ENCODE measurements around the gene CUL7. TPM values are rescaled to one million over a fixed set of nuclear protein-coding genes. Genes with fewer than 3 reads are reported as not detected.
A peak's percentile ranks its signal among the peaks of the same experiment; 100 is the strongest.

CUL7 gene
- total and polyA plus RNA-seq, 2 donors (not counting 1 experiment from before 2014, with no cell fraction given): 17.4 to 21.4 TPM

GRCh38 chr6:43013843-43014433, 39.7 kb downstream of the CUL7 start, which contains the start of the genes KLHDC3 and MEA1:
KLHDC3 (plus strand) TSS chr6:43014249; CDS start chr6:43017193, 2,944 bp downstream.
MEA1 (minus strand) TSS chr6:43013946; CDS start chr6:43013813, 133 bp downstream.
- H3K4me3 ChIP-seq (ENCODE audit: control extremely low read depth in 1 of 5, extremely low read depth in 1 of 5, insufficient read depth in 1 of 5, low read depth in 2 of 5, low read length in 4 of 5): peak within 1 kb of the TSS; percentile 61 to 79 (median 70)
- H3K4me1 Mint-ChIP-seq: peaks cover 50% of the 10 kb centered on the region

More at GRCh38 chr6:43013843-43014433, 39.7 kb downstream of the CUL7 start, which contains the start of the genes KLHDC3 and MEA1:
- H3K4me3 Mint-ChIP-seq: peak within 1 kb of the TSS; percentile 91
- no peak for TF ChIP-seq EZH2 (IDR thresholded peaks at IDR 0.05; ENCODE audit: borderline replicate concordance, insufficient read depth, low read depth, low read length, poor library complexity, severe bottlenecking)
- TF ChIP-seq, protein P1, sequence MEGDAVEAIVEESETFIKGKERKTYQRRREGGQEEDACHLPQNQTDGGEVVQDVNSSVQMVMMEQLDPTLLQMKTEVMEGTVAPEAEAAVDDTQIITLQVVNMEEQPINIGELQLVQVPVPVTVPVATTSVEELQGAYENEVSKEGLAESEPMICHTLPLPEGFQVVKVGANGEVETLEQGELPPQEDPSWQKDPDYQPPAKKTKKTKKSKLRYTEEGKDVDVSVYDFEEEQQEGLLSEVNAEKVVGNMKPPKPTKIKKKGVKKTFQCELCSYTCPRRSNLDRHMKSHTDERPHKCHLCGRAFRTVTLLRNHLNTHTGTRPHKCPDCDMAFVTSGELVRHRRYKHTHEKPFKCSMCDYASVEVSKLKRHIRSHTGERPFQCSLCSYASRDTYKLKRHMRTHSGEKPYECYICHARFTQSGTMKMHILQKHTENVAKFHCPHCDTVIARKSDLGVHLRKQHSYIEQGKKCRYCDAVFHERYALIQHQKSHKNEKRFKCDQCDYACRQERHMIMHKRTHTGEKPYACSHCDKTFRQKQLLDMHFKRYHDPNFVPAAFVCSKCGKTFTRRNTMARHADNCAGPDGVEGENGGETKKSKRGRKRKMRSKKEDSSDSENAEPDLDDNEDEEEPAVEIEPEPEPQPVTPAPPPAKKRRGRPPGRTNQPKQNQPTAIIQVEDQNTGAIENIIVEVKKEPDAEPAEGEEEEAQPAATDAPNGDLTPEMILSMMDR (IDR thresholded peaks at IDR 0.05): no peak
- H4K20me1 ChIP-seq (ENCODE audit: control insufficient read depth, insufficient read depth, low read length, poor library complexity, severe bottlenecking): peaks cover 40% of the 10 kb centered on the region
- H3K9me3 Mint-ChIP-seq (ENCODE audit: insufficient read depth): no peaks in the 10 kb centered on the region
- under 1% methylated on average over 51 of the region's 51 CpGs for WGBS (ENCODE audit: insufficient coverage)
- H3K36me3 ChIP-seq (replicated peaks in 1 of 2; ENCODE audit: control extremely low read depth in 1 of 2, control insufficient read depth in 1 of 2, extremely low read depth in 1 of 2, insufficient read depth in 2 of 2, low read length in 1 of 2): peaks cover 0 to 44% of the 10 kb centered on the region in 2 experiments
- H3K27ac ChIP-seq (ENCODE audit: low read length in 2 of 2): peak within 1 kb of the TSS; percentile 35 to 69
- peak within 1 kb of the TSS; percentile 89 for H3K4me2 ChIP-seq (replicated peaks; ENCODE audit: low read depth, low read length, poor library complexity, severe bottlenecking)
- H3K9me3 ChIP-seq (ENCODE audit: control extremely low read depth in 1 of 3, control insufficient read depth in 2 of 3, insufficient read depth in 1 of 3, low read length in 2 of 3): no peaks in the 10 kb centered on the region
- POLR2A ChIA-PET: interaction anchor here (0.6 to 2.5 kb wide), 12 partner anchors 9 to 1097 kb away, joined by 3 to 22 read pairs (median 6); partner anchors contain the start of genes CNPY3, CUL7, KLC4 and MRPL2
- peaks cover 20 to 23% of the 10 kb centered on the region in 2 donors for H3K4me1 ChIP-seq (ENCODE audit: control insufficient read depth in 2 of 2, insufficient read depth in 2 of 2, low read length in 2 of 2)
- H2AFZ ChIP-seq (ENCODE audit: insufficient read depth, low read depth, low read length, poor library complexity, severe bottlenecking): peak within 1 kb of the TSS; percentile 91
- no peaks in the 10 kb centered on the region for H3K27me3 ChIP-seq (replicated peaks in 1 of 4; ENCODE audit: control extremely low read depth in 1 of 4, control insufficient read depth in 3 of 4, insufficient read depth in 4 of 4, low read length in 3 of 4)
- peak within 1 kb of the TSS; percentile 96 for H3K27ac Mint-ChIP-seq
- ATAC-seq (ENCODE audit: low read depth): peak; percentile 97
- peak; percentile 99 for DNase-seq
- intact Hi-C loops (cut with micrococcal nuclease): loop anchor here (1.0 to 5.0 kb wide), 11 partner anchors 7 to 615 kb away; partner anchors contain the start of genes ABCC10, CNPY3, CUL7 and GTPBP2
- peaks cover 61% of the 10 kb centered on the region for H3K79me2 ChIP-seq (ENCODE audit: control insufficient read depth, insufficient read depth, low read length)
- peak within 1 kb of the TSS; percentile 73 for H3K9ac ChIP-seq (ENCODE audit: low read length)
- CTCF ChIA-PET: interaction anchor here (0.6 to 1.9 kb wide), 9 partner anchors 30 to 466 kb away, joined by 3 to 6 read pairs (median 5); partner anchors contain the start of genes CNPY3, PPP2R5D and UBR2
- H3K27me3 Mint-ChIP-seq: no peaks in the 10 kb centered on the region

All from B cell (primary cell).